ENCODE results near the gene GOLGA3.

- TF ChIP-seq EZH2 (IDR thresholded peaks at IDR 0.05; ENCODE audit: insufficient read depth, low read length) (no peak), CTCF (IDR thresholded peaks at IDR 0.05; ENCODE audit: insufficient read depth, low read depth, low read length) (no peak)
Measured at GRCh38 chr12:132841151-132841550, 12.5 kb upstream of the GOLGA3 start.
